ENCODE results near the gene LMBR1. TPM values are rescaled to one million over a fixed set of nuclear protein-coding genes. Genes with fewer than 3 reads are reported as not detected.

Gene LMBR1
- total and polyA plus RNA-seq, 2 of the 13 experiments (the other 11 are each of a cell fraction or from before 2014, with no cell fraction given) = 20.9 to 39.6 TPM

- TF ChIP-seq ZBTB14 (CRISPR knock-in tag; IDR thresholded peaks at IDR 0.05) (peak; percentile 86), FIP1L1 (IDR thresholded peaks at IDR 0.05; ENCODE audit: borderline replicate concordance, insufficient read depth, low read depth, low read length) (no peak), ZNF264 (CRISPR knock-in tag; IDR thresholded peaks at IDR 0.05) (no peak), DNMT1 (CRISPR knock-in tag; IDR thresholded peaks at IDR 0.05) (no peak), U2AF1 (optimal IDR thresholded peaks at IDR 0.05; ENCODE audit: low read depth, low read length) (no peak), ZNF713 (CRISPR knock-in tag; IDR thresholded peaks at IDR 0.05) (no peak), FOSL1 (CRISPR knock-in tag; IDR thresholded peaks at IDR 0.05; ENCODE audit: borderline replicate concordance) (no peak), ZNF343 (CRISPR knock-in tag; IDR thresholded peaks at IDR 0.05) (no peak), SMARCE1 (IDR thresholded peaks at IDR 0.05; ENCODE audit: borderline replicate concordance) (no peak), ARNT (IDR thresholded peaks at IDR 0.05) (no peak), BCL6 (CRISPR knock-in tag; IDR thresholded peaks at IDR 0.05) (no peak), SMAD3 (CRISPR knock-in tag; IDR thresholded peaks at IDR 0.05) (no peak), CEBPG (CRISPR knock-in tag; IDR thresholded peaks at IDR 0.05) (no peak), SIX1 (CRISPR knock-in tag; IDR thresholded peaks at IDR 0.05; ENCODE audit: borderline replicate concordance) (no peak), NFE2L1 (CRISPR knock-in tag; IDR thresholded peaks at IDR 0.05; ENCODE audit: borderline replicate concordance) (no peak), SAP130 (CRISPR knock-in tag; IDR thresholded peaks at IDR 0.05; ENCODE audit: low read depth) (peak; percentile 36), GTF3A (CRISPR knock-in tag; conservative IDR thresholded peaks at IDR 0.05) (no peak), ELK4 (CRISPR knock-in tag; IDR thresholded peaks at IDR 0.05; ENCODE audit: borderline replicate concordance) (no peak)
- TF ChIP-seq, protein P1, sequence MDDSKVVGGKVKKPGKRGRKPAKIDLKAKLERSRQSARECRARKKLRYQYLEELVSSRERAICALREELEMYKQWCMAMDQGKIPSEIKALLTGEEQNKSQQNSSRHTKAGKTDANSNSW (CRISPR knock-in tag; IDR thresholded peaks at IDR 0.05; ENCODE audit: borderline replicate concordance) = no peak
- TF ChIP-seq, protein P2, sequence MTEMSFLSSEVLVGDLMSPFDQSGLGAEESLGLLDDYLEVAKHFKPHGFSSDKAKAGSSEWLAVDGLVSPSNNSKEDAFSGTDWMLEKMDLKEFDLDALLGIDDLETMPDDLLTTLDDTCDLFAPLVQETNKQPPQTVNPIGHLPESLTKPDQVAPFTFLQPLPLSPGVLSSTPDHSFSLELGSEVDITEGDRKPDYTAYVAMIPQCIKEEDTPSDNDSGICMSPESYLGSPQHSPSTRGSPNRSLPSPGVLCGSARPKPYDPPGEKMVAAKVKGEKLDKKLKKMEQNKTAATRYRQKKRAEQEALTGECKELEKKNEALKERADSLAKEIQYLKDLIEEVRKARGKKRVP (CRISPR knock-in tag; IDR thresholded peaks at IDR 0.05) = no peak
- TF ChIP-seq, protein P3, sequence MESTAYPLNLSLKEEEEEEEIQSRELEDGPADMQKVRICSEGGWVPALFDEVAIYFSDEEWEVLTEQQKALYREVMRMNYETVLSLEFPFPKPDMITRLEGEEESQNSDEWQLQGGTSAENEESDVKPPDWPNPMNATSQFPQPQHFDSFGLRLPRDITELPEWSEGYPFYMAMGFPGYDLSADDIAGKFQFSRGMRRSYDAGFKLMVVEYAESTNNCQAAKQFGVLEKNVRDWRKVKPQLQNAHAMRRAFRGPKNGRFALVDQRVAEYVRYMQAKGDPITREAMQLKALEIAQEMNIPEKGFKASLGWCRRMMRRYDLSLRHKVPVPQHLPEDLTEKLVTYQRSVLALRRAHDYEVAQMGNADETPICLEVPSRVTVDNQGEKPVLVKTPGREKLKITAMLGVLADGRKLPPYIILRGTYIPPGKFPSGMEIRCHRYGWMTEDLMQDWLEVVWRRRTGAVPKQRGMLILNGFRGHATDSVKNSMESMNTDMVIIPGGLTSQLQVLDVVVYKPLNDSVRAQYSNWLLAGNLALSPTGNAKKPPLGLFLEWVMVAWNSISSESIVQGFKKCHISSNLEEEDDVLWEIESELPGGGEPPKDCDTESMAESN (CRISPR knock-in tag; conservative IDR thresholded peaks at IDR 0.05) = peak; percentile 55; the same call in 1 of the 2 replicates
- TF ChIP-seq, protein P4, sequence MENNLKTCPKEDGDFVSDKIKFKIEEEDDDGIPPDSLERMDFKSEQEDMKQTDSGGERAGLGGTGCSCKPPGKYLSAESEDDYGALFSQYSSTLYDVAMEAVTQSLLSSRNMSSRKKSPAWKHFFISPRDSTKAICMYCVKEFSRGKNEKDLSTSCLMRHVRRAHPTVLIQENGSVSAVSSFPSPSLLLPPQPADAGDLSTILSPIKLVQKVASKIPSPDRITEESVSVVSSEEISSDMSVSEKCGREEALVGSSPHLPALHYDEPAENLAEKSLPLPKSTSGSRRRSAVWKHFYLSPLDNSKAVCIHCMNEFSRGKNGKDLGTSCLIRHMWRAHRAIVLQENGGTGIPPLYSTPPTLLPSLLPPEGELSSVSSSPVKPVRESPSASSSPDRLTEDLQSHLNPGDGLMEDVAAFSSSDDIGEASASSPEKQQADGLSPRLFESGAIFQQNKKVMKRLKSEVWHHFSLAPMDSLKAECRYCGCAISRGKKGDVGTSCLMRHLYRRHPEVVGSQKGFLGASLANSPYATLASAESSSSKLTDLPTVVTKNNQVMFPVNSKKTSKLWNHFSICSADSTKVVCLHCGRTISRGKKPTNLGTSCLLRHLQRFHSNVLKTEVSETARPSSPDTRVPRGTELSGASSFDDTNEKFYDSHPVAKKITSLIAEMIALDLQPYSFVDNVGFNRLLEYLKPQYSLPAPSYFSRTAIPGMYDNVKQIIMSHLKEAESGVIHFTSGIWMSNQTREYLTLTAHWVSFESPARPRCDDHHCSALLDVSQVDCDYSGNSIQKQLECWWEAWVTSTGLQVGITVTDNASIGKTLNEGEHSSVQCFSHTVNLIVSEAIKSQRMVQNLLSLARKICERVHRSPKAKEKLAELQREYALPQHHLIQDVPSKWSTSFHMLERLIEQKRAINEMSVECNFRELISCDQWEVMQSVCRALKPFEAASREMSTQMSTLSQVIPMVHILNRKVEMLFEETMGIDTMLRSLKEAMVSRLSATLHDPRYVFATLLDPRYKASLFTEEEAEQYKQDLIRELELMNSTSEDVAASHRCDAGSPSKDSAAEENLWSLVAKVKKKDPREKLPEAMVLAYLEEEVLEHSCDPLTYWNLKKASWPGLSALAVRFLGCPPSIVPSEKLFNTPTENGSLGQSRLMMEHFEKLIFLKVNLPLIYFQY (CRISPR knock-in tag; IDR thresholded peaks at IDR 0.05; ENCODE audit: borderline replicate concordance) = no peak
Measured at GRCh38 chr7:156892081-156892800, 742 bp downstream of the LMBR1 start (continued).

Measured in HepG2 (cell line).